IPS-18c (cell line): Measurements from ENCODE around the gene RAX2.
"Not testable (repeated sequence)": the region's sequence is repeated elsewhere in the genome, so short reads cannot be mapped to it uniquely, and the experiment has no call there.

ENCODE experiments used
- H3K4me3 ChIP-seq: 2 replicates; pipeline ENCODE4 v1.7.0; 2013; ENCODE audit warnings: low read depth, mild to moderate bottlenecking, low read length, moderate library complexity; ENCODE audit not compliant: insufficient read depth
- H3K9me3 ChIP-seq: one replicate; pipeline ENCODE4 v1.6.1; 2013; ENCODE audit warnings: mild to moderate bottlenecking, low read length, moderate library complexity; ENCODE audit not compliant: control insufficient read depth, insufficient read depth

Gene RAX2

DNA sequence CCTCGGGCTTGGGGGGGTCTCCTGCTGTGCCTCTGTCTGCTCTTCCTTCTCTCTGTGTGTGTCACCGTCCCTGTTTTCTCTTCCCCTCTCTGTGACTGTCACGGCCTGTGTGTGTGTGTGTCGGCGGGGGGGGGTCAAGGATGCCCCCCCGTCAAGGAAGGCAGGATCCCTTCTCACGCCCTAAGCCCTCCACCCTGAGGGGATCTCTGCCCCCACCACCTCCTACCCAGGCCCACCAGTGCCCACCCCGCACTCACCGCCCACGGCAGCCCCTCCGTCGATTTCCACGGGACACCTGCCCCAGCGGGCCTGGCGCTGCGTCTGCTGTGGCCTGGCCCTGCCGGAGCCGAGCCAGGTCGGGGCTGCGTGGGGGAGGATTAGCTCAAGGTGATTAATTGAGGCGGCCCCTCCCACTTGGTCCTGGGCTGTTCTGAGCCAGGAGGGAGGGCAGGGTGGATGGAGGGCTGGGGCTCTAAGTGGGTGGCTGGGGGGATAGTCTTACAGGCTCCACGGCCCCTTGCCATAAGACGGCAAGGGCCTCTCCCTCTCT lies at the start of gene RAX2:
TSS of gene RAX2 (minus strand) at position 323 of the 550 bp plus-strand sequence. CDS start 486 bp downstream, outside the sequence.
- H3K9me3 ChIP-seq = no peaks in the 10 kb centered on the region
- H3K4me3 ChIP-seq = no peak within 1 kb of the TSS

DNA sequence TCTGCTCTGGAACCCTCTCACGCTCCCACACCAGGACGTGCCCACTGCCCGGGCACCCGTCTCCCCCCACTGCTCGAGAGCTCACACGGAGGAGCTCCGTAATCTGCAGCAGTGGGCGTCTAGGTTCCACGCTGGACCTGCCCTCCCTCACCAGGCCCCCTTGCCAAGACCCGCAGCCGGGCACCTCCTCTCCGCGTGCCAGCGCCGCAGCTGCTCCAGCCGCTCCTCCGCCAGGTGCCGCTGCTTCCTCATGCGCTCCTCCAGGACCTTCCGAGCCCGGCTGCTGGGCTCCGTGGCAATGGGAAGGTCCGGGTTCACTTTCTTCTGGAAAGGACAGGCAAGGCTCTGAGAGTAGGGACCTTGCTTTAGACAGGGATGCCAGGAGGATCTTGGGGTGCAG lies 49.1 kb upstream of the RAX2 start:
- no peaks in the 10 kb centered on the region for H3K9me3 ChIP-seq

DNA sequence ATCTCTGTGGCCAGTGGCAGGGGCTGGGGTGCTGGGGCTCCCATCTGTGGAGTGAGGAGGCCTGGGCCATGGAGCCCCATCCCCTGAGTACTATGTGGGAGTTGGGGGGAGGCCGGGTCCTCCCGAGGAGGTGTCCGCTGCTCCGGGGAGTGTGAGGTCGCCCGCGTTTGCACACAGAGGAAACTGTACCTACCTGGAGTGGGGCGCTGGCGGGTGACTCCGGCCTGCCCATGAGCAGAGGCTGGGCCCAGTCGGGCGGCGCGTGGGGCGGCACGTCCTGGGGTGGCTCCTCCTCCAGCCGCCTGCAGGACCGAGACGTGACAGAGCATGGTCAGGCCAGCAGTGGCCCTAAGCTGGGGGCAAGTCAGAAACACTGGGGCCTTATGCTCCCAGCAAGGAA lies 48.0 kb upstream of the RAX2 start:
- H3K4me3 ChIP-seq = no peak overlapping the region
- no peaks in the 10 kb centered on the region for H3K9me3 ChIP-seq

More for the DNA sequence above, 49.1 kb upstream of the RAX2 start:
- no peak overlapping the region for H3K4me3 ChIP-seq

DNA sequence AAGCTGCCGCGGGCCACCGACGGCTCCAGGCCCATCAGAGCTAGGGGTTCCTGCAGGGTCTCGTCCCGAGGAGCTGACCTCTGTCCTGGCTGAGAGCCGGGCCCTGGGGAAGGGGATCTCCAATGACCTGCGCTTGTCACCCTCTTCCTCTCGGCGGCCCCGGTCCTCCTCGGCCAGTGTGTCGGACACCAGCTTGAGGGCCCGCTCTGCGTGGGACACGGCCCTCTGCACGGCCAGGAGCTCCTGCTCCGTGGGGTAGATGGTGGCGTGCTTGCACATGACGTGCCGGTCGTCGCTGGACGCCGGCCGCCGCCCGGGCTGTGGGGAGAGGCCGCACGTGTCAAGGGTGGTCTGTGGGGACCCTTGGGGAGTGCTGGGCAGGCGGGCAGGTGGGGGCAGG lies 46.9 kb upstream of the RAX2 start:
- Histone ChIP-seq H3K4me3 (no peak overlapping the region), H3K9me3 (no peaks in the 10 kb centered on the region)

DNA sequence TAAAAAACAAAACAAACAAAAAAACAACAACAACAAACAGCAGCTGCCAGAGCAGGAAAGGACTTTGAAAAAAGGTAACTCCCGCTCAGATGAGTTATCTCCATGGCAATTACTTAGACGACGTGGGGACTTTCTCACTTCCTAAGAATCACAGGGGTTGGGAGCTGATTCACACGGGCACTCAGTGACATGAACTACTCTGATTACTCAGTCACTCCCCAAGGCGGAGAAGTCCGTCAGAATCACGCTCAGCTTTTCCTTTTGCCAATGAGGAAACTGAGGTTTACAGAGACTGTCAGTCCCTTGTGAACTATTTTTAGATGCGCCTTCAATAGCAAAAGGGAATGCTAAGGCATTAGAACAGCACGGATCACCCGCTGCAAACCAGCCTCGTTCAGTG lies 46.4 kb upstream of the RAX2 start:
- Histone ChIP-seq H3K4me3 (no peak overlapping the region), H3K9me3 (no peaks in the 10 kb centered on the region)

DNA sequence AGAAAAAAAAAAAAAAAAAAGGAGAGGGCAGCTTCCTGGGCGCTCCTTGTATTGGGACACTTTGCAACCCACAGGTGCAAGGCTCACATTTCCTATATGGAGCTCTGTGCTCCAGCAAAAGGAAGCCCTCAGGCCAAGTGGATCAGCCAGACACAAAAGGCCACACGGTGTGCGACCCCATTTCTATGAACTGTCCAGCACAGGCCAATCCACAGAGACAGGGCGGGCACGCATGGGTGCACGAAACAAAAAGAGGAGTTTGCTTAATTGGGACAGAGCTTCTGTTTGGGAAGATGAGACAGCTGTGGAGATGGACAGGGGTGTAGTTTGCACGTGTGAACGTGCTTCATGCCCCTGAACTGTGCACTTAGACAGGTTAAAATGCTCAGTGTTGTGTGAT lies 45.7 kb upstream of the RAX2 start:
- H3K4me3 ChIP-seq = no peak overlapping the region
- no peaks in the 10 kb centered on the region for H3K9me3 ChIP-seq

DNA sequence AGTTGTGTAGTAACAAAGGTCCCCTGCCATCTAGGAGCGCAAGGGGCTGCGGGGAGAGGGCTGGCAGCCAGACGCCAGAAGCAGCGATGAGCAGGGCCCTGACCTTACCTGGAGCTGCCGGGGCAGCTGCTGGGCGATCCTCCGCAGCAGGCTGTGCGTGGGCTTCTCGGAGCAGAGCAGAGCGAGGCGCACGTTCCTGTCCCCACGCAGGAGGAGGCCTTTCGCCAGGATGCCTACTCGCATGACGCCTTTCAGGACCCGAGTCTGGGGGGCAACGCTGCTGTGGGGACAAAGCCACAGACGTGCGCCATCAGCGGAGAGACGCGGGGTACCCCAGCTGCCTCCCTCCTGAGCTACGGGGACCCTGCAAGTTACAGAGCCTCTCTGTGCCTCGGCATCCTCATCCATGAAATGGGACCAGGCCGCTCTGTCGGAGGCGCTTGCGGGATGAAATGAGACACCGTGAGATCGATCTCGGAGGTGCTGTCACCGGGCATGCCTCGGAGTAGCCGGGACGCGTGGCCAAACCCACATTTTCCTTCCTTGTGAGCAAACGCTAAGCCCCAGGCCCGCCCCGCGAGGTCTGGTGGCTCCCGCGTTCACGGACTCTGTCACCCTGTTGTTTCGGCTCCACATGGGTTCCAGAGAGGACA lies 44.7 kb upstream of the RAX2 start:
- Histone ChIP-seq H3K9me3 (no peaks in the 10 kb centered on the region), H3K4me3 (no peak overlapping the region)

DNA sequence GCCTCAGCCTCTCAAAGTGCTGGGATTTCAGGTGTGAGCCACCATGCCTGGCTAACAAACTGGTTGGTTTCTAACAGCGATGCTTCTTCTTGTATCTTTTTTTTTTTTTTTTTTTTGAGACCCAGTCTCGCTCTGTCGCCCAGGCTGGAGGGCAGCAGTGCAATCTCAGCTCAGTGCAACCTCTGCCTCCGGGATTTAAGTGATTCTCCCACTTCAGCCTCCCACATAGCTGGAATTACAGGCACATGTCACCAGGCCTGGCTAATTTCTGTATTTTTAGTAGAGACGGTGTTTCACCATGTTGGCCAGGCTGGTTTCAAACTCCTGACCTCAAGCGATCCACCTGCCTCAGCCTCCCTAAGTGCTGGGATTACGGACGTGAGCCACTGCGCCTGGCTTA lies 44.1 kb upstream of the RAX2 start:
- H3K9me3 ChIP-seq, H3K4me3 ChIP-seq: not testable (repeated sequence)

DNA sequence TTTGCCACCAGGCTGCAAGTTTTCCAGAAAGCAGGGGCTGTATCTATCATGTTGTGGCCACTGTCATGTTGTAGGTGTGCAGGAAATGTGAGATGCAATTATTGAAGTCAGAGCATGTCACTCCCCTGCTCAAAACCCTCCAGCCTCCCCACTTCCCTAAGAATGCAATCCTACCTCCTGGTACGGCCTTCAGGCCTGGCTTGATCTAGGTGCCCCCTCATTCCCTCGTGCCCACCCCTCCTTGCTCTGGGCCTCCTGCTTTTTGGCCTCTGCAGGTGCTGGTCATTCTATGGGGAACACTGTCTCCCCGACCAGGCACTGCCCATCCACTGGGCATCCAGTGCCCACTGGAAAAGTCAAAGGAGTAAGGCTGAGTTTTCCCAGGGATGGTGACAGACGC lies 42.6 kb upstream of the RAX2 start:
- Histone ChIP-seq H3K9me3 (no peaks in the 10 kb centered on the region), H3K4me3 (no peak overlapping the region)

DNA sequence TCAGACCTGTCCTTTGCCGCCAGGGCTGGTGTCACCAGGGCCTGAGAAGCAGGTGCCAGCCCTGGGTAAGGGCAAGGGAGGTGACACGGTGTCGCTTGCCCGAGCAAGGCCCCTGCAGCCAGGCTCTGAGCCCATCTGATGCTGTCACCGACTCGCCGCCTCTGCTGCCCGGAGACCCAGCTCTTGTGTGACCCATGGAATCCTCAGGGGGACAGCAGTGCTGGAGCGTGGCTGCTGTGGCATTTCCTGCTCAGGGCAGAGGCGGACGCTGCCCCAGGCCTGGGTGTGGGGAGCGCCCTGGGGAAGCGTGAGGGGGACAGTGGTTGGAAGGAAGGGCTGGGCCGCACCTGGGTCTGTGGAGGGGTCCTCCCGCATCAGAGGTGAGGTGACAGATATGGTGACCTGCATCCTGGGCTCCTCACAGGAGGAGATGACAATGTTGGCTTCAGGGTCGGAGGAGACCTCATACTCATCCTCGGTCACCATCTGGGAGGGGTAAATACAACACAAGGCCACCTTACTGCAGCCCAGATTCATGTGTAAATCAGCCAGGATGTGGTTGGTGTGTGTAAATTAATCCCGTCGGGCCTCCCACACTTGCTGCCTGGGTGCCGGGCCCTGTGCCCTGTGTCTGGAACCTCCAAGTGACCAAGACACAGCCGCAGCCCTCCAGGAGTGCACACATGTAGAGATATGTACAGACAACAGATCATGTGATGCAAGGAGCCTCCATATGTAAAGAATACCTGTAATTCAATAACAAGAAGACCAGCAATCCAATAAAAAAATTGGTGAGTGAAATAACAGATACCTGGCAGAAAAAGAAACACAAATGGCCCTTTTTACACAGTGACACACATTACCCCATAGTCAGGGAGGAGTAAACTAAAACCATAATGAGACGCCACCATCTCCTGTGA lies 41.7 kb upstream of the RAX2 start:
- H3K4me3 ChIP-seq = no peak overlapping the region
- no peaks in the 10 kb centered on the region for H3K9me3 ChIP-seq

DNA sequence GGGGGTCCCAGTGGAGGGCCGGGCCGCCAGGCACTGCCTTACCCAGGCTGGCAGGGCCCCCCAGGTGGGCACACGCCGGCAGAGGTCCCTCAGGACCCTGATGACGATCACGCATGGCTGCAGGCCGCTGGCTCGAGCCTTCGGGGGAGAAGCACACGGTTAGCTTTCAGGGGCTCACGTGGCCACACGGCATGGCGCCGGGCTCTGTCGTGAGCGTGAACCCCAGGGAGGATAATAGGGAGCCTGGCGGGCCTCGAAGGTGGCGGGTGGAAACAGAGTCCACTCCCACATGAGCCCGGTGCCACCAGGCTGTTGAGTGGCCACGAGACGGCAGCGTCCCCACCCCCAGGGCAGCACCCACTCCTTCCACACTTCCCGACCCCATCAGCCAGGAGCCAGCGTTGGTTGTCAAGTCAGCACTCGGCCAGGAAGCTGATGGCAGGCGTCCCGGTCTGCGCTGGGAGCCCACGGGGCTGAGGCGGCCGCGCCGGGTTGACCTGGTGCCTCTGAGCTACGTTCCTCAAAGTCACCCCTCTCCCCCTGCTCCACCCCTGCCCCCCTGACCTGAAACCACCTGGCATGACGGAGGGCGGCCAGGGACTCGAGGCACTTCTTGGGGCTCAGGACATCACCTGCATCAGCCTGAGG lies 38.8 kb upstream of the RAX2 start:
- H3K9me3 ChIP-seq = no peaks in the 10 kb centered on the region
- H3K4me3 ChIP-seq = no peak overlapping the region

DNA sequence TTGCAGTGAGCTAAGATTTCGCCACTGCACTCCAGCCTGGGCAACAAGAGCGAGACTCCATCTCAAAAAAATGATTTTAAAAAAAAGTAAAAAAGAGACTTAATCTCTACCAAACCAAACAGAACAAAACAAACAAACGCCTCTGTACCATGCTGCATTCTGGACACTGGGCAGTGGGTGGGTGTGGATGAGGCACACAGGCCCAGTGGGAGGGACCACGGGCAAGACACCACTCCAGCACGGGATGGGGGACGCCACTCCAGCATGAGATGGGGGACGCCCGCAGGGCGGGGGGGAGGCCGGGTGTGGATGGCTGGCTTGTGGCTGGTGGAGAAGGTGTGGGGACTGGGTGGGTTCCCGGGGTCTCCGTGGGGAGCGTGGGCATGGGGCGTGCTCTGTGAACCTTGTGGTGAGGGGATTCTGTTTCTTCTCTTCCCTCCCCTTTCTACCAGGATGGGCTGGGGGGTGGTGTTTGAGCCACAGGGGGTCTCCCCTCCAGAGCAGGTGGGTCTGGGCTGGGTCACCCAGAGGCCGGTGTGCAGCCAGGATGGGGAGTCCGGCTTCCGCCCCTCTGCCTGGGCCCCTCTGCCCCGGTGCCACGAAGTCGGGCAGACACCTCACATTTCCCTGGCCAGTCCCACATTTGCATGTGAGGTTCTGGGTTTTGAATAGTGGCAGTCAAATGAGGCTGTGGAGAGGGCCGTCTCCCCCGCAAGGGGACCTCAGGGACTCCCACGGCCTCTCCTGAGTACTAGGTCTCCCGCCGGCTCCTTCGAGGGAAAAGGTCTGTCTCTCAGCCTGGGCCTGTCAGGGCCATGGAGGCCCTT lies 38.1 kb upstream of the RAX2 start:
- Histone ChIP-seq H3K4me3 (no peak overlapping the region), H3K9me3 (no peaks in the 10 kb centered on the region)

DNA sequence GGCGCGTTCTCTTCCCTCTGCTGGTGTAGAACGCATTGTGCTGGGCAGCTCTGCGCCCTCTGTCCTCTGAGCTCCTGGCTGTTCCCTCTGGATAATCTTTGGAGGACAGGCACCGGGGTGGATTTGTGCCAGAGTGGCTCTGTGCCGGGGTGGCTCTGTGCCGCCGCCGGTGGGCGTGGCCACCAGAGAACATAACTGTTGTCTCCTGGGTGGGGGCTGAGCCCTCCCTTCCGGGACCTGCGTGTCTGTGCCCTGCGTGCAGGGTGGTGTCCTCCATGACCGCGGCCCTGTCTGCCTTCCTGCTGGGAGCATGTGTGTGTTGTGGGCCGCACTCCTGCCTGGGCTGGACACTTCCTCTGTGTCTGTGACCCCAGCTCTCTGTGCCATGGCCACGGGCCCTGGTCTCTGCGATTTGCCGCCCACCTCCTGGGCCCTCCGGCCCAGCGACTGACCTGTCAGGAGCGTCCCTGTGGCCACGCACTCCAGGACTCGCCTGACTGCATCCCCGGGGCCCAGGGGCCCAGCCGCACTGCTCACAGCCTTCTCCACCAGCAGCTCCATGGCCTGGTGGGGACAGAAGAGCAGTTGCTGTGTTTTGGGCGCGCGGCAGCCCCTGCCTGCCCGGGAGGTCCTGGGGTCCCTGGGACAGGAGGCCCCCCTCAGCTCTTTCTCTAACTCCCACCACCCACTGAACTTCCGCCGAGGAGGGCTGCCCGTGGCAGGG lies 36.6 kb upstream of the RAX2 start:
- H3K4me3 ChIP-seq = no peak overlapping the region
- H3K9me3 ChIP-seq = no peaks in the 10 kb centered on the region

DNA sequence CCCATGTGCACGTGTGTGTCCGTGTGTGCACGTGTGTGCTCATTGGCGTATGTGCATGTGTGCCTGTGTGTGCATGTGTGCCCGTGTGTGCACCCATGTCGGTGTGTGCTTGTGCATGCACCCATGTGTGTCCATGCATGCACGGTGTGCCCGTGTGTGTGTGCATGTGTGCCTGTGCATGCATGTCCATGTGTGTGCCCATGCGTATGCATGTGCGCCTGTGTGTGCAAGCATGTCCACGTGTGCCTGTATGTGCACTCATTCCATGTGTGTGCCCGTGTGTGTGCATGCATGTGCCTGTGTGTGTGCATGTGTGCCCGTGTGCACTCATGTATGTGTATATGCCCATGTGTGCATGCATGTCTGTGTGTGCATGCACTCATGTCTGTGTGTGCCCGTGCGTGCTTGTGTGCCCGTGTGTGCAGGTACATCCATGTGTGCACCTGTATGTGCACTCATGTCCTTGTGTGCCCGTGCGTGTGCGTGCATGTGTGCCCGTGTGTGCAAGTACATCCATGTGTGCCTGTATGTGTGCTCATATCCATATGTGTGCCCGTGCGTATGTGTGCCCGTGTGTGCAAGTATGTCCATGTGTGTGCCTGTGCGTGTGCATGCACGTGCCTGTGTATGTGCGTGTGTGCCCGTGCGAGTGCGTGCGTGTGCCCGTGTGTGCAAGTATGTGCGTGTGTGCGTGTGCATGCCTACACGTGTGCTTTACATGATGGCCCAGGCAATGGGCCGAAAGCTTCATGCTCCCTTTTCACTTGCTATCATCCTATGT lies 35.7 kb upstream of the RAX2 start:
- H3K4me3 ChIP-seq = no peak overlapping the region
- no peaks in the 10 kb centered on the region for H3K9me3 ChIP-seq

DNA sequence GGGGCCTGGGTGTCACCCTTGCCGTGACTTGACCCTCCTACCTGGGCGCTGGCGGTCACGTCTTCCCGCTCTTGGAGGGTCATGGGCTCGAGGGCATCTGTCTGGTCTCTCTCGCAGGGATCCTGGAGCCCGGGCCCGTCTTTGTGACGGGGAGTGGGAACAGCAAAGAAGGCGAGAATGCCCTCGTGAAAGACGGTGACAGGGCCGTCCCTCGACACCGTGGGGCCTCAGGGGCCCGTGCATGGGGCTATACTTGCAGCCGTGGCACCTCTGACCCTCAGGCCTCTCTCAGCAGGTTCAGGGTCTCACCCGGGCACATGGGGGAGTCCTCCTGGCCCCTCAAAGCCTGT lies 35.1 kb upstream of the RAX2 start:
- no peak overlapping the region for H3K4me3 ChIP-seq
- no peaks in the 10 kb centered on the region for H3K9me3 ChIP-seq

DNA sequence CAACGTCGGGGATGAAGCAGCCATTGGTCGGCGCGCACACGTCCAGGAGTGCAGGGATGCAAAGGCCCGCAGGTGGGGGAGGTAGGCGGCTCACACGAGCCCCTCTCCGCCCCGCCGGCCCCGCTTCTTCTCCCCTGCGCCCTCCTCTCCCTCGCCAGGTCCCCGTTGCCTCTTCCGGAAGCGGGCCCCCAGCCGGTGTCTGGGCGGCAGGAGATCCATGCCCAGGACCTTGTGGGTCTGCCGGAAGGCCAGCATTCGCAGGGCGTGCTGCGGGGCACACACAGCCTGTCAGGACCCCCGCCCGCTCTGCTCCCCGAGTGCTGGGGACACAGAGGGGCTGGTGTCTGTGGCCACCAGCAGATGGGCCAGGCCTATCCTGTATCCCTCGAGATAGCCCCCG lies 33.8 kb upstream of the RAX2 start:
- H3K4me3 ChIP-seq = no peak overlapping the region
- no peaks in the 10 kb centered on the region for H3K9me3 ChIP-seq
